Mesenchymal stem cell (in vitro differentiated cells and primary cell): ENCODE data around the gene FAF1.
A peak's percentile ranks its signal among the peaks of the same experiment; 100 is the strongest.

Experiments
- DNase-seq: peaks from one replicate; pipeline ENCODE4 v3.0.0-alpha.2; 2013
- H2AFZ ChIP-seq: one replicate; pipeline ENCODE4 v1.6.1; 2013; ENCODE audit warnings: low read depth, mild to moderate bottlenecking, control low read depth, inconsistent platforms, low read length, moderate library complexity
- H2AK5ac ChIP-seq: 2 replicates; pipeline ENCODE4 v1.6.1; 2013; ENCODE audit warnings: low read length, moderate library complexity, mild to moderate bottlenecking, inconsistent platforms; ENCODE audit not compliant: severe bottlenecking
- H2BK120ac ChIP-seq: one replicate; pipeline ENCODE4 v1.6.1; 2013; ENCODE audit warnings: low read depth, mild to moderate bottlenecking, inconsistent platforms, low read length, moderate library complexity
- H2BK12ac ChIP-seq, 2 experiments: one replicate each; pipeline ENCODE4 v1.6.1; 2013; ENCODE audit warnings: inconsistent platforms in 2 of 2, low read length in 2 of 2, mild to moderate bottlenecking in 2 of 2, moderate library complexity in 2 of 2, control low read depth in 1 of 2
- H2BK15ac ChIP-seq: one replicate; pipeline ENCODE4 v1.6.1; 2013; ENCODE audit warnings: mild to moderate bottlenecking, low read depth, inconsistent platforms; ENCODE audit not compliant: poor library complexity, severe bottlenecking
- H2BK5ac ChIP-seq: 2 replicates; pipeline ENCODE4 v1.6.1; 2013; ENCODE audit warnings: low read depth, mild to moderate bottlenecking, low read length, control low read depth, inconsistent platforms; ENCODE audit not compliant: poor library complexity, severe bottlenecking
- H3K14ac ChIP-seq, 2 experiments: one replicate each; pipeline ENCODE4 v1.6.1; 2013; ENCODE audit warnings: inconsistent platforms in 2 of 2, low read length in 2 of 2, control low read depth in 1 of 2, mild to moderate bottlenecking in 1 of 2, moderate library complexity in 1 of 2
- H3K18ac ChIP-seq, 2 experiments: one replicate each; pipeline ENCODE4 v1.6.1; 2013; ENCODE audit warnings: inconsistent platforms in 2 of 2, low read length in 2 of 2, control low read depth in 1 of 2, low read depth in 1 of 2, mild to moderate bottlenecking in 1 of 2
- H3K23ac ChIP-seq, 2 experiments: one replicate each; pipeline ENCODE4 v1.6.1; 2013; ENCODE audit warnings: inconsistent platforms in 2 of 2, low read length in 2 of 2, mild to moderate bottlenecking in 2 of 2, moderate library complexity in 2 of 2, control low read depth in 1 of 2
- H3K27ac ChIP-seq: 2 replicates; pipeline ENCODE4 v1.5.1; 2013; ENCODE audit warnings: mild to moderate bottlenecking, moderate library complexity, low read length, control low read depth, inconsistent platforms; ENCODE audit not compliant: poor library complexity, severe bottlenecking
- H3K27me3 ChIP-seq, 2 experiments: 2 replicates each; pipeline versions ENCODE4 v1.6.1 to v1.7.0; 2013; ENCODE audit warnings: low read length in 2 of 2, mild to moderate bottlenecking in 2 of 2, moderate library complexity in 2 of 2, control low read depth in 1 of 2, inconsistent platforms in 1 of 2; ENCODE audit not compliant: control insufficient read depth in 1 of 2, insufficient read depth in 1 of 2
- H3K36me3 ChIP-seq, 2 experiments: 2 replicates each; pipeline versions ENCODE4 v1.6.1 to v1.7.0; 2013; ENCODE audit warnings: low read length in 2 of 2, control low read depth in 1 of 2, inconsistent platforms in 1 of 2, low read depth in 1 of 2, mild to moderate bottlenecking in 1 of 2; ENCODE audit not compliant: insufficient read depth in 2 of 2, control insufficient read depth in 1 of 2
- H3K4ac ChIP-seq, 2 experiments: one replicate each; pipeline ENCODE4 v1.6.1; 2013; ENCODE audit warnings: inconsistent platforms in 2 of 2, low read length in 2 of 2, mild to moderate bottlenecking in 2 of 2, moderate library complexity in 2 of 2, control low read depth in 1 of 2, low read depth in 1 of 2
- H3K4me1 ChIP-seq: 2 replicates; pipeline ENCODE4 v1.6.1; 2013; ENCODE audit warnings: low read depth, low read length, control low read depth; ENCODE audit not compliant: control insufficient read depth, insufficient read depth
- H3K4me2 ChIP-seq: 2 replicates; pipeline ENCODE4 v1.6.1; 2013; ENCODE audit warnings: low read length, mild to moderate bottlenecking, inconsistent platforms; ENCODE audit not compliant: poor library complexity, severe bottlenecking
- H3K4me3 ChIP-seq, 2 experiments: 2 replicates each; pipeline versions ENCODE4 v1.5.1 to v1.7.0; 2013; ENCODE audit warnings: low read length in 2 of 2, mild to moderate bottlenecking in 2 of 2, control low read depth in 1 of 2, low read depth in 1 of 2; ENCODE audit not compliant: insufficient read depth in 1 of 2
- H3K79me1 ChIP-seq: replicated peaks from 2 replicates; pipeline ENCODE4 v1.6.1; 2013; ENCODE audit warnings: mild to moderate bottlenecking, control low read depth, low read length, inconsistent platforms; ENCODE audit not compliant: poor library complexity, severe bottlenecking
- H3K9ac ChIP-seq: 2 replicates; pipeline ENCODE4 v1.7.0; 2013; ENCODE audit warnings: mild to moderate bottlenecking, low read length, moderate library complexity
- H3K9me3 ChIP-seq: 2 replicates; pipeline ENCODE4 v1.7.0; 2013; ENCODE audit warnings: mild to moderate bottlenecking, low read length; ENCODE audit not compliant: control insufficient read depth
- H4K8ac ChIP-seq: one replicate; pipeline ENCODE4 v1.6.1; 2013; ENCODE audit warnings: inconsistent platforms, mild to moderate bottlenecking, low read length, moderate library complexity
- H4K91ac ChIP-seq: one replicate; pipeline ENCODE4 v1.6.1; 2013; ENCODE audit warnings: mild to moderate bottlenecking, low read length, inconsistent platforms
- whole genome bisulfite sequencing: methylation state at CpG from one replicate; pipeline ENCODE4 v1.1.7; 2013; ENCODE audit warnings: mixed read lengths; 5-methylcytosine and 5-hydroxymethylcytosine counted together

Gene FAF1

DNA sequence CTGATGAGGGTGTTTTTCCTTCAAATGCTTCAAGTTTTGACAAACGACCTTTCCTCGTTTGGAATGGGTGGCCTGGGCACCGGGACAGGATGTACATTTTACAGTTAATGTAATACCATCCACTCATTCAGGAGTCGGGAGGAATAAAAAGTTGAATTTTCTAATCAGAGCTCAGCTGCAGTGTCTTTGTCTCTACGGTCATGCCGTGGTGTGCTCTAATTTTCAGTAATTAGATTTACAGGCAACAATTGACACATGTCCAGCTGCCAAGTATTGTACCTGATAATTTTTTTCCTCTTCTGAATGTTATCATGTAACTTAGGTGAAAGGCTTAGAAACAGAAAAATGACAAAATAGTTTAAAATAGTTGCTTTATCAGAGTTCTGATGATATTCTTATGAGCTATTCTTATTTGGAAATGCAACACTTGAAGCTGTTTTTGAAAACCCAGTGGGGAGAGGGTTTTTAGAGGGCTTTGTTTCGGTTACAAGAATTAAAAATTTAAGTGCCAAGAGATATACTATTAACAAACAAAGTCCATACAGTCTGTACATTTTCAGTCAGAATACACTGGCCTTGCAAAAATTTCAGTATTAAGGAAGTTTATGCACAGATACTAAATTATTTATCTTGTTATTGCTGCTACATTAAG, 11.0 kb upstream of the FAF1 start:
- no peak overlapping the region for H2BK120ac ChIP-seq
- peak overlapping the region; percentile 99 for H3K4me2 ChIP-seq
- H3K79me1 ChIP-seq = peaks cover 3% of the 10 kb centered on the region
- H3K14ac ChIP-seq = no peak overlapping the region
- no peak overlapping the region for H2AFZ ChIP-seq
- H4K8ac ChIP-seq = no peak overlapping the region
- H3K36me3 ChIP-seq = no peaks in the 10 kb centered on the region
- H3K4me3 ChIP-seq = peak overlapping the region in 1 of 2 experiments; percentile 92
- no peak overlapping the region for H3K23ac ChIP-seq
- no peaks in the 10 kb centered on the region for H3K27me3 ChIP-seq
- no peaks in the 10 kb centered on the region for H3K9me3 ChIP-seq
- WGBS = 25% methylated on average over 2 of the region's 7 CpGs
- no peak overlapping the region for H3K18ac ChIP-seq
- peaks cover 1% of the 10 kb centered on the region for H3K4me1 ChIP-seq
- no peak overlapping the region for H2BK12ac ChIP-seq
- H2AK5ac ChIP-seq = no peak overlapping the region
- H3K27ac ChIP-seq = no peak overlapping the region
- no peak overlapping the region for H2BK15ac ChIP-seq
- DNase-seq = peak; percentile 15
- H3K4ac ChIP-seq = no peak overlapping the region
- H3K9ac ChIP-seq = peak overlapping the region; percentile 89
- H2BK5ac ChIP-seq = no peak overlapping the region
- no peak overlapping the region for H4K91ac ChIP-seq

DNA sequence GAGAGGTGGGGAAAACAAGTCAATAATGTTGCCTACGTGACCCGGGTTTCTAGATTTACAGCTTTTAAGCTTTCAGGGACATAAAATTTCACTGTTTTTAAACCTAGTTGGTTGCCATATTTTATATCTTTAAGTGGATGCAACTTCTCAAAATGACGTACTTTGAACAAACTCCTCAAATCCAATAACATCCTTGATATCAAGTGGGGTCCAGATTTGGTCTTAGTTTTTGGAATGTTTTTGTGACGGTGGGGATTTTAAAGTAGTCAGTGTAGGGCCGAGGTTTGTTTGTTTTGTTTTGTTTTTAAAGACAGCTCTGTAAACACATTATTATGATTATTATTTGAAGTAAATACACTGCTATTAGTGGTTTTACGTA, 10.4 kb upstream of the FAF1 start:
- Histone ChIP-seq H2BK15ac (no peak overlapping the region), H3K9ac (peak overlapping the region; percentile 89), H3K9me3 (no peaks in the 10 kb centered on the region), H2BK12ac (no peak overlapping the region), H2BK120ac (no peak overlapping the region), H2BK5ac (no peak overlapping the region), H3K27ac (no peak overlapping the region), H3K18ac (no peak overlapping the region), H4K91ac (no peak overlapping the region), H2AFZ (no peak overlapping the region), H3K27me3 (no peaks in the 10 kb centered on the region), H3K4me3 (peak overlapping the region in 1 of 2 experiments; percentile 92), H3K4ac (no peak overlapping the region), H3K79me1 (peaks cover 3% of the 10 kb centered on the region), H3K14ac (no peak overlapping the region), H4K8ac (no peak overlapping the region), H3K4me1 (peaks cover 1% of the 10 kb centered on the region), H2AK5ac (no peak overlapping the region), H3K36me3 (no peaks in the 10 kb centered on the region), H3K4me2 (peak overlapping the region; percentile 99), H3K23ac (no peak overlapping the region)
- no peak for DNase-seq
- WGBS = 0% methylated on average over 1 of the region's 6 CpGs

DNA sequence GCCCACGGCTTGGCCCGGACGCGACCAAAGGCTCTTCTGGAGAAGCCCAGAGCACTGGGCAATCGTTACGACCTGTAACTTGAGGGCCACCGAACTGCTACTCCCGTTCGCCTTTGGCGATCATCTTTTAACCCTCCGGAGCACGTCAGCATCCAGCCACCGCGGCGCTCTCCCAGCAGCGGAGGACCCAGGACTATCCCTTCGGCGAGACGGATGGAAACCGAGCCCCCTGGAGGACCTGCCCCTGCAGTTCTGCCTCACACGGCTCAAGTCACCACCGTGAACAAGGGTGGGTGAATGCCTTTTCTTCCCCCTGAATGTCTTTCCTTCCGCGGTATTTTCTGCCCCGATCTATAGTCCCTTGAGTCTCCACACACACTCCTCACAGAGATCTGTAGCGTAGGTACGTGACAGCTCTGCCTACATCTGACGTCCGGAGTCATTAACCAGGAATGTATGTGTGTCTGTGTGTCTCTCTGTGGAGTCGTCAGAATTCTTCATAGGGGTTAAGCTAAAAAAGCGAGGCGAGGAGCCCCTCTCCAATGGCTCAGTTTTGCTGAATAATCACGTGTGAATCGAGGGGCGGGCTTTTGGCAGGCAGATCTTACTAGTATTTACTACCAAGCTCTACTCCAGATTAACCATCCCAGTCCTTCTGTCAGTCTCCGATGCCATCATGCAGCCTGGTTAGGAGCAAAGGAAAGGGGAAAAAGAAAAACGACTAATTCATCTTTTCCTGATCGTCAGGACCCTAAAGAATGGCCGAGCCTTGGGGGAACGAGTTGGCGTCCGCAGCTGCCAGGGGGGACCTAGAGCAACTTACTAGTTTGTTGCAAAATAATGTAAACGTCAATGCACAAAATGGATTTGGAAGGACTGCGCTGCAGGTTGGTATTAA, 9.8 kb upstream of the FAF1 start, which contains the start of gene CDKN2C:
Gene CDKN2C, plus strand, starts transcription at position 635 of the 898 bp plus-strand sequence. Its CDS starts 124 bp downstream, at position 759.
- Histone ChIP-seq H2BK5ac (no peak within 1 kb of the TSS), H2AFZ (peak within 1 kb of the TSS; percentile 39), H3K4me2 (peak within 1 kb of the TSS; percentile 99), H2BK12ac (no peak within 1 kb of the TSS), H3K79me1 (peaks cover 3% of the 10 kb centered on the region), H3K27me3 (no peaks in the 10 kb centered on the region), H2BK15ac (peak within 1 kb of the TSS; percentile 36), H2BK120ac (no peak within 1 kb of the TSS), H3K4ac (peak within 1 kb of the TSS in 1 of 2 experiments; percentile 12), H3K9me3 (no peaks in the 10 kb centered on the region), H2AK5ac (no peak within 1 kb of the TSS), H3K4me1 (peaks cover 1% of the 10 kb centered on the region), H3K9ac (peak within 1 kb of the TSS; percentile 89), H3K36me3 (no peaks in the 10 kb centered on the region), H3K4me3 (peak within 1 kb of the TSS; percentile 64 to 92), H3K23ac (peak within 1 kb of the TSS in 1 of 2 experiments; percentile 94), H3K27ac (peak within 1 kb of the TSS; percentile 36), H4K8ac (peak within 1 kb of the TSS; percentile 7), H3K14ac (no peak within 1 kb of the TSS), H3K18ac (peak within 1 kb of the TSS in 1 of 2 experiments; percentile 18), H4K91ac (no peak within 1 kb of the TSS)
- 2% methylated on average over 38 of the region's 44 CpGs for WGBS
- DNase-seq = peak; percentile 88
